ENCODE results near the gene FGFBP2.

- no peak for TF ChIP-seq EZH2phosphoT487 (IDR thresholded peaks at IDR 0.05; ENCODE audit: low read depth)
- TF ChIP-seq, protein P1, sequence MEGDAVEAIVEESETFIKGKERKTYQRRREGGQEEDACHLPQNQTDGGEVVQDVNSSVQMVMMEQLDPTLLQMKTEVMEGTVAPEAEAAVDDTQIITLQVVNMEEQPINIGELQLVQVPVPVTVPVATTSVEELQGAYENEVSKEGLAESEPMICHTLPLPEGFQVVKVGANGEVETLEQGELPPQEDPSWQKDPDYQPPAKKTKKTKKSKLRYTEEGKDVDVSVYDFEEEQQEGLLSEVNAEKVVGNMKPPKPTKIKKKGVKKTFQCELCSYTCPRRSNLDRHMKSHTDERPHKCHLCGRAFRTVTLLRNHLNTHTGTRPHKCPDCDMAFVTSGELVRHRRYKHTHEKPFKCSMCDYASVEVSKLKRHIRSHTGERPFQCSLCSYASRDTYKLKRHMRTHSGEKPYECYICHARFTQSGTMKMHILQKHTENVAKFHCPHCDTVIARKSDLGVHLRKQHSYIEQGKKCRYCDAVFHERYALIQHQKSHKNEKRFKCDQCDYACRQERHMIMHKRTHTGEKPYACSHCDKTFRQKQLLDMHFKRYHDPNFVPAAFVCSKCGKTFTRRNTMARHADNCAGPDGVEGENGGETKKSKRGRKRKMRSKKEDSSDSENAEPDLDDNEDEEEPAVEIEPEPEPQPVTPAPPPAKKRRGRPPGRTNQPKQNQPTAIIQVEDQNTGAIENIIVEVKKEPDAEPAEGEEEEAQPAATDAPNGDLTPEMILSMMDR (IDR thresholded peaks at IDR 0.05; ENCODE audit: low read depth, low read length): no peak
Observed at GRCh38 chr4:15934259-15934658, 28.7 kb downstream of the FGFBP2 start.
